Coronary artery (tissue), 2 donors: Measurements from ENCODE around the gene EPHX1.
"Not testable (repeated sequence)": the region's sequence is repeated elsewhere in the genome, so short reads cannot be mapped to it uniquely, and the experiment has no call there.

Experiments used
- DNase-seq: peaks from one replicate; pipeline ENCODE4 v3.0.0-alpha.2; 2017; ENCODE audit warnings: low spot score
- H3K27ac ChIP-seq, 2 donors: fragments of 200-600 bp; sonication (generic); one replicate each; pipeline ENCODE4 v1.5.1; 2016 to 2019
- H3K4me3 ChIP-seq: fragments of 200-600 bp; sonication (generic); 2 replicates; pipeline ENCODE4 v1.5.1; 2016; ENCODE audit warnings: mild to moderate bottlenecking, moderate library complexity
- CTCF ChIP-seq: fragments of 200-600 bp; sonication (generic); IDR thresholded peaks from one replicate; pipeline ENCODE4 v1.5.1; 2019; ENCODE audit warnings: antibody characterized with exemption

EPHX1 gene

GRCh38 chr1:225778337-225778669 lies 31.6 kb upstream of the EPHX1 start:
- peak overlapping the region; percentile 83 to 97 for H3K27ac ChIP-seq
- peak overlapping the region; percentile 95 for H3K4me3 ChIP-seq
- no peak for TF ChIP-seq CTCF
- DNase-seq, result no peak

GRCh38 chr1:225779165-225779564 lies 30.8 kb upstream of the EPHX1 start:
- peak overlapping the region; percentile 95 for H3K4me3 ChIP-seq
- not testable (repeated sequence) for H3K27ac ChIP-seq, DNase-seq

GRCh38 chr1:225780134-225780533 lies 29.8 kb upstream of the EPHX1 start:
- no peak for DNase-seq
- H3K27ac ChIP-seq, result no peak overlapping the region
- H3K4me3 ChIP-seq, result peak overlapping the region; percentile 95
- TF ChIP-seq CTCF, result no peak

- Histone ChIP-seq H3K27ac (no peak overlapping the region), H3K4me3 (no peak overlapping the region)
- no peak for DNase-seq
- no peak for TF ChIP-seq CTCF
These were observed 29.3 kb upstream of the EPHX1 start for GRCh38 chr1:225780630-225781029.

- H3K27ac ChIP-seq, H3K4me3 ChIP-seq, DNase-seq: not testable (repeated sequence)
These were observed 20.8 kb upstream of the EPHX1 start for GRCh38 chr1:225789142-225789541.

GRCh38 chr1:225794954-225795353 lies 15.0 kb upstream of the EPHX1 start:
- no peak for TF ChIP-seq CTCF
- Histone ChIP-seq H3K4me3 (no peak overlapping the region), H3K27ac (no peak overlapping the region)
- DNase-seq, result no peak

GRCh38 chr1:225796097-225796496 lies 13.8 kb upstream of the EPHX1 start:
- DNase-seq, H3K4me3 ChIP-seq, H3K27ac ChIP-seq: not testable (repeated sequence)

GRCh38 chr1:225801146-225801545 lies 8.8 kb upstream of the EPHX1 start:
- H3K4me3 ChIP-seq, H3K27ac ChIP-seq, DNase-seq: not testable (repeated sequence)

GRCh38 chr1:225806249-225806648 lies 3.7 kb upstream of the EPHX1 start:
- Histone ChIP-seq H3K27ac (no peak overlapping the region), H3K4me3 (no peak overlapping the region)
- no peak for TF ChIP-seq CTCF
- DNase-seq, result no peak

GRCh38 chr1:225806736-225807135 lies 3.2 kb upstream of the EPHX1 start:
- DNase-seq, H3K4me3 ChIP-seq, H3K27ac ChIP-seq: not testable (repeated sequence)
